Measurements from ENCODE around the gene GAN. TPM values are rescaled to one million over a fixed set of nuclear protein-coding genes. Genes with fewer than 3 reads are reported as not detected.

GAN gene
- total and polyA plus RNA-seq, 2 of the 4 experiments (the other 2 are of a cell fraction): 1.1 to 5.7 TPM

- peaks cover 20% of the 10 kb centered on the region for H3K36me3 ChIP-seq (ENCODE audit: control insufficient read depth, insufficient read depth, low read length)
- H2AK9ac ChIP-seq (replicated peaks; ENCODE audit: low read depth, low read length, poor library complexity): no peak overlapping the region
- no peak overlapping the region for H4K91ac ChIP-seq (ENCODE audit: insufficient read depth, low read depth, low read length)
- intact Hi-C loops (cut with micrococcal nuclease) (no loop called here), dilution Hi-C loops (cut with HindIII; ENCODE audit: low sequenced_read_pairs, unreplicated experiment) (no loop called here), in situ Hi-C loops (cut with MboI; ENCODE audit: low sequenced_read_pairs) (loop anchor here (10.0 kb wide), 1 partner anchor 515 kb away; no protein-coding TSS in a partner anchor)
- no peak overlapping the region for H2AFZ ChIP-seq (replicated peaks; ENCODE audit: low read length, poor library complexity)
- no peaks in the 10 kb centered on the region for H3K27me3 ChIP-seq (ENCODE audit: control insufficient read depth, insufficient read depth, low read length)
- no peak overlapping the region for H2BK120ac ChIP-seq (ENCODE audit: low read depth, low read length)
- no peak overlapping the region for H3K4me3 ChIP-seq (ENCODE audit: insufficient read depth, low read depth, low read length)
- no peak overlapping the region for H2AK5ac ChIP-seq (ENCODE audit: low read depth, low read length)
- H3K9ac ChIP-seq (ENCODE audit: low read depth, low read length): no peak overlapping the region
- H3K14ac ChIP-seq (replicated peaks; ENCODE audit: low read depth, low read length): no peak overlapping the region
- no peaks in the 10 kb centered on the region for H3K4me1 ChIP-seq (ENCODE audit: control insufficient read depth, insufficient read depth, low read length)
- H3K27ac ChIP-seq (ENCODE audit: insufficient read depth, low read length): no peak overlapping the region
- no peak overlapping the region for H3K18ac ChIP-seq (ENCODE audit: low read depth, low read length)
- no CpG with 5 or more reads among the region's 2 CpGs for WGBS, 2 experiments (ENCODE audit: extremely low coverage in 2 of 2, insufficient read length in 1 of 2)
- no peak overlapping the region for H3K4ac ChIP-seq (ENCODE audit: low read depth, low read length)
- H3K9me3 ChIP-seq (ENCODE audit: control insufficient read depth, insufficient read depth, low read length): no peaks in the 10 kb centered on the region
- no peaks in the 10 kb centered on the region; a peak in 1 of 4 replicates for H3K79me1 ChIP-seq (ENCODE audit: low read depth in 1 of 2, low read length in 2 of 2)
- BruUV-seq (replicated peaks): no TSS peak
- H2BK20ac ChIP-seq (ENCODE audit: low read depth, low read length): no peak overlapping the region
- H3K9me1 ChIP-seq (ENCODE audit: insufficient read depth, low read length): no peaks in the 10 kb centered on the region
- no peak overlapping the region for H2BK5ac ChIP-seq (ENCODE audit: low read depth, low read length, poor library complexity, severe bottlenecking)
- H4K5ac ChIP-seq (ENCODE audit: low read depth, low read length): no peak overlapping the region
- POLR2A ChIA-PET (ENCODE audit: unreplicated experiment): no interaction called here
- ATAC-seq (ENCODE audit: low read depth) (no peak), DNase-seq (no peak)
- H4K20me1 ChIP-seq (ENCODE audit: insufficient read depth, low read length): 0 out of 2 replicates have a peak, but pooled peaks cover 2% of the 10 kb centered on the region
- H2BK15ac ChIP-seq (ENCODE audit: low read depth, low read length): no peak overlapping the region
- TF ChIP-seq MAZ (IDR thresholded peaks at IDR 0.05; ENCODE audit: borderline replicate concordance, low read depth, low read length): no peak
- no peak for TF ChIP-seq RCOR1 (IDR thresholded peaks at IDR 0.05; ENCODE audit: insufficient replicate concordance, low read length)
- peak; percentile 81 for TF ChIP-seq MAFK (IDR thresholded peaks at IDR 0.05; ENCODE audit: low read depth, low read length)
- no peak for TF ChIP-seq FOS (IDR thresholded peaks at IDR 0.05; ENCODE audit: low read depth, low read length)
- no peak for TF ChIP-seq USF2 (IDR thresholded peaks at IDR 0.05; ENCODE audit: low read depth, low read length)
- no peak for TF ChIP-seq POLR2A (IDR thresholded peaks at IDR 0.05; ENCODE audit: low read depth, low read length)
- H3K23ac ChIP-seq (ENCODE audit: low read depth, low read length): no peak overlapping the region
- H3K56ac ChIP-seq (ENCODE audit: extremely low read depth, insufficient read depth, low read length): no peak overlapping the region
- CTCF ChIA-PET: interaction anchor here (0.6 kb wide), 1 partner anchor 326 kb away, joined by 3 read pairs; no protein-coding TSS in a partner anchor
- H4K8ac ChIP-seq (ENCODE audit: low read depth in 2 of 2, low read length in 2 of 2): no peak overlapping the region
- no peak overlapping the region for H3K4me2 ChIP-seq (ENCODE audit: low read depth, low read length)
Observed at GRCh38 chr16:81360135-81360534, 45.4 kb downstream of the GAN start.

Data from IMR-90 (cell line).